NCI-H82 treated with DMSO at 0.1 percent for 48 hours (cell line): ENCODE measurements around the gene DNAJC24.

Experiments
- DNase-seq: peaks from one replicate; lab custom pipeline; 2025; ENCODE audit not compliant: unreplicated experiment; lab: John Stamatoyannopoulos, UW

DNAJC24 gene

DNA sequence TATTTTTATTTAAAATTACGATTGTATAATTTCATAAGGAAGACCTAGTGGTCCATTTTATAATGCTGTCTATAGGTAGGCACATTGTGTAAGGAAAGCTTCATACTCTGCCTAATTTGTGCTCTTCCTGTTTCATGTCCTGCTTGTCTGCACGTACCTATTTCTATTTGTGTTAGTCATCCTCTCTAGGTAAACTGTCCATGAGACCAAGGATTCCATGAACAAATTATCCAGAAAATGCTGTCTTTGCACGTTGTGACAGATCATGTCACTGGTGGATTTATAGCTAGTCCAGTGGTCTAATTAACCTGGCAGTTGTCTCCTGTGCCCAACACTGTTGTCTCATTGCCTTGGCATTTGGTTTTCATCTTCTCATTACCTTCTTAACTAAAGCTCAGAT lies 44.7 kb downstream of the DNAJC24 start:
- DNase-seq, result no peak

DNA sequence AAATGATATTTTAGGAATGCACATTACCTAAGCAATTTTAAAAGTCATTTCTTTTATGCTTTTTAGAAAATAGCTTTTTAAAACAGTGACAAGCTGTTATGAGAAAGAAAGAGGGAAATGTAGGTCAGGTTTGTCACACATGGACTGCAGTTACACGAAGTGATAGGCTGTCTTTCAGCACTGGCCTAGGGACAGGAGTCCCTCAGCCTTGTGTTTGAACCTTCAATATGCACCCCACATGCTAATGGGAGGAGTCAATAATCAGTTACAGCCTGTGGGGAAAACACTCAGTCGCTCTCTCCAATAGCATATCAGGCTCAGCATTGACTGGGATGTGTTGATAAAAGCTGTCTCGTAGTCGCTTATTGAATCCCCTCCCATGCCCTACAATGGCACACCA lies 45.8 kb downstream of the DNAJC24 start:
- DNase-seq, result no peak

DNA sequence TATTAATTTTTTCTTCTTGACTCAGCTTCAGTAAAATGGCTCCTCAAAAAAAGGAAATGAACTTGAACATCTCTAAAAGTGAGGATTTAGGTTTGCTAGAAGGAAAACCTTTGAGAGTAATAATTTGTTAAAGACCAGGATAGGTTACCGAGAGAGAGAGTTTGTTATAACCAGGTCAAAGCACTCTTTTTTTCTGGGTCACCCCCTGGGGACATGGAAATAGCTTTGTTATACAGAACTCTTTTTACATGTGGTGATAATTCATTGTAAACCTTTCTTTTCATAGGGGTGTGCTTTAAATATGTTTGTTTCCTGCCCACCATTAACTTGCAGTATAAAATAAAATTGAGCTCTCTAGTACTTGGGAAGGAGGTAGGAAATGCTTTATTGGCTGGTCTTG lies 47.7 kb downstream of the DNAJC24 start:
- no peak for DNase-seq

DNA sequence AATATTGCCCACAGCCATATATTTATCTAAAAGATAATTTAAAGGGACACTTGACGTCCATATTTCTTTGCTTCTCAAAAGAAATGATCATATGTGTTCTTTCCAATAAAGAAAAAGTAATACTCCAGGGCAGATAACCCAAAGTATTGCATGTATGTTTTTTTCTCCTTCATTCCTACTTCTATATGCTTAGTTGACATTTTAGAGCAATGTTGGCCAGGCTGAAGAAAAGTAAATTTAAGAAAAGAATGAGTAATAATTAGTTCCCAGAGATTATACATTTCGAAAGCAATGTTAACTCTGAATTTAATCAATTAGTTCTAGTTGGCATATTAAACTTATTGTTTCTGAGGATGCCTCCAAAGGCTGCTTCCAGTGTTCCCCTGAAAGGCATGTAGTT lies 48.2 kb downstream of the DNAJC24 start:
- no peak for DNase-seq

DNA sequence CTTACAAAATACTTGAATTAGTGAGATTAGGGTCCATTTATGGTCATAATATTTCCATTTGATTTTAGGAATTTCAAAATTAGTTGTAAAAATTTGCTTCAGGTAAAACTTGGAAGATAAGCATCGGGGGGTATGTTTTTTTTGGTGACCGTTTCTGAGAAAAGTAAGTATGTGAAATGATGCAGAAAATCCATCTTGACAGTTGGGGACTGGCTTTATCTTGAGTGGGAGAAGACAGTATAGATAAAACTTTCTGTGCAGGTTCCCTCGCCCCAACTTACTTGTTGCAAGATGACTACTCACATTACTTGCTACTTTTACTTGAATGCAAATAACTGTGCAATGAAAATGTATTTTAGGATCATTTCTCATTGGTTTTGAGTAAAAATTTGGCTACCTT lies 49.5 kb downstream of the DNAJC24 start:
- no peak for DNase-seq

DNA sequence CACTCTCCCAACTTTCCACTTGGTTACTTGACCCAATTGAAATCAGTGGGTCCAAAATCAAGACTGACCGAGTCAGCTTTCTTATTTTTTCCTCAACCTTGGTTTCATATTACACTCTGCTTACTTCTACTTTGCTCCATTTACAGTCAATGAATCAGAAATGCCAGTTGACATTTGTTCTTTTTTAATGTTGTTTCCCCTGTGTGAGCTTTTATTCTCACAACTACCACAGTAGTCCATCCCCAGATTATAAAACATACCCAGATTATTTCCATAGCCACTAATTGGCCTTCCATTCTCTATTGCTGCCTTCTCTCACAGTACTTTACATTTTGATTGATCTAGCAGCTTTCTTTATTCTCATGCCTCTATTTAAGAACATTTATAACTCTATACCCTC lies 50.0 kb downstream of the DNAJC24 start:
- no peak for DNase-seq

DNA sequence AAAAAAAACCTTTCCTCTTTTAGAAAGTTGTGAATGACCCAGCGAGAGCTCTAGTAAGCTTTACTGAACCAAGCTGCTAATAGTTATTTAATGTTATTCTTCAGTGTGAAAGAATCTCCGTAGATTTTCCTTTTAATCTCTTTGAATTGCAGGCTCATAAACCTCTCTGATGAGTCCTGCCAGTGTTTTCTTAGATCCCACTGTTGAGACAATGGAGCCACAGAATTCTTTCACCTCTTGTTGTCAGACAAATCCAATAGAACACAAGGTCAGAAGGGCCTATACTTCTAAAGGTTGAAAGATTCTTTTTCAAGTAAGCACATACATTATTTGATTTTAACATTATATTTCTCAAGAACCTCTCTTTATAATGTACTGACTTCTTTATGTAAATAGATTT lies 52.2 kb downstream of the DNAJC24 start:
- DNase-seq, result no peak

DNA sequence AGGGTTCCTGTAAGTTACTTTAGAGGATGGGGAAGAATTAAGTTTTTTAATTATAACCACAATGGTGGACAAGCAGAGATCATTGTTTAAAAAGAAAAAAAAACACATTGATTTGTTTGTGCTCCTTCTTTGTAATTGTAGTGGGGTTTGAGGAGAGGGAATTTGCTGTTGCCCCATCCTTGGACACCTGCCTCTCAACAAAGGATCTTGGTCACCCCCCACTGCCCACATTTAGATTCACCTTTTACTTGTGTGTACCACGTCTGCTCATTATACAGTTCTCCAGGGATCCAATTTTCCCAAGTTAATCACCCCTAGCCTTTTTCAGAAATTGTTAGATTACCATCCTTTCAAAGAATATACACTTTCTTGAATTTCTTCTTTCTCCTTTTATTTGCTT lies 53.0 kb downstream of the DNAJC24 start:
- DNase-seq, result no peak

DNA sequence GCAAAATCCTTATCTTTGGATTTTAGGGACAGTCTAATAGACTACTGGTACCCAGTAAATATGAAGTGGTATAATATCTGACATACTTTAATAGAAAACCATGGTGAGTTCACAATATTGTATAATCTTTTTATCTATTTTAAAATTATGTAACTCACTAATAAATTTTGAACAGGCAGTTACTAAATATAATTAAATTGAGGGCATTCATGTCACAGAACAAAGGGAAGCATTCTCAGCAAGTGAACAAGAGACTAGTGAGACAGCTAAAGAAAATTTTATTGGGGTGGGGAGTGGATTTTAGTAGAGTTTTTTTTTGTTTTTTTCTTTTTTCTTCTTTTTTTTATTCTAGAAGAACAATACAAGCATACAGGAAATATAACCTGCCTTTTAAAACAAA lies 55.0 kb downstream of the DNAJC24 start:
- no peak for DNase-seq

DNA sequence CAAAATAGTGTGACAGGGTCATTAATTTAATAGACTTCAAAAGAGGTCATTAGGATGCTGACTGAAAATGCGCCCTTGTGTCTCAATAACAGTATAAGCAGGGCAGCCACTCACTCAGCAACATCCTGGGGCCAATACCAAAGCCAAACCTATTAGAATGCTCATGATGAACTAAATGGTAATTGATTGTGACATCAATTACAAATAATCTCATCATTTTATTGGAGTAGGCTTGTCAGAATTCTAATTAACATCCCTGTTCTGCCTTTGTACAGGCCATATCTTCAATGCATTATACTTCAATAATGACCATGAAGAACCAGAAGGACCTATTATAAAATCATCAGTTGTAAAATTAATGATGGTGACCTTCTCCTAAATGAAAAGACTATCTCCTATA lies 64.2 kb downstream of the DNAJC24 start:
- DNase-seq, result no peak

DNA sequence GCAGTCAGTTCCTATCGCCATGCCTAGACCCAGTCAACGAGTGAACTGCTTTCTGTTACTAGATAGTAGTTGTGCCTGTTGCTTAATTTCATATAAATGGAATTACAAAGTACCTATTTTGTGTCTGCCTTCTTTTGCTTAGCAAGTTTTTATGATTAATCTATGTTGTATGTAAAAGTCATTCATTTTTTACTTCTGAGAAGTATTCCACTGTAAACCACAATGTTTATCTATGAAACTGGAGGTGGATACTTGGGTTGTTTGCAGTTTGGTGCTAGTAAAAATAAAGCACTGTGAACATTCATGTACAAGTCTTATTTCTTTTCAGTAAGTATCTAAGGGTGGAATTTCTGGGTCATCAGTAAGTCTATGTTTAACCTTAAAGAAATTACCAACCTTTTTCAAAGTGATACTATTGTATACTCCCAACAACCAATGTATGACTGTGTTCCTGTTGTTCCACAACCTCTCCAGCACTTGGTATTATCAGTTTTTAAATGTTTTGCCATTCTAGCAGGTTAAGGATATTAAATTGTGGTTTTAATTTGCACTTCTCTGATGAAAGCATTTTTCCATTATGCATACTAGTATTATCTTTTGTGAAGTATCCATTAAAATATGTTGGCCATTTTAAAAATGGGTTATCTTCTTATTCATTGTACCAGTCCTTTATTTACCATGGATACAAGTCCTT lies 68.2 kb downstream of the DNAJC24 start:
- DNase-seq, result no peak

DNA sequence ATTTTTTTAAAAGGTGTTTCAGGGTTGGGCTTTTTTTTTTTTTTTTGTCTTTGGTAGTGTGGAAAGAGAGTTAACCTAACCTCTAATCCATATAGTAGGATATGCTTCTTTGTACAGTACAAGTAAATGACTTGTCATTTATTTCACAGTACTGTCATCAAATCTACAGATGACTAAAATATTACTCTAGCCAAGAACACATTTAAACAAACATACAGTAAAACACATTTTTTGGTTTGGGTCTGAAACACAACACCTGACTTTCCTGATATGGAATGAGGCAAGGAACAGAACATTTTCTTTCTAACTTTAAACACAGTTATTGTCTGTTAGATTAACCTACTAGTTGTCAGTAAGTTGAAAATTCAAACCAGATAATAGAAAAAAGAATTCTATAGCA lies 71.6 kb downstream of the DNAJC24 start:
- no peak for DNase-seq

DNA sequence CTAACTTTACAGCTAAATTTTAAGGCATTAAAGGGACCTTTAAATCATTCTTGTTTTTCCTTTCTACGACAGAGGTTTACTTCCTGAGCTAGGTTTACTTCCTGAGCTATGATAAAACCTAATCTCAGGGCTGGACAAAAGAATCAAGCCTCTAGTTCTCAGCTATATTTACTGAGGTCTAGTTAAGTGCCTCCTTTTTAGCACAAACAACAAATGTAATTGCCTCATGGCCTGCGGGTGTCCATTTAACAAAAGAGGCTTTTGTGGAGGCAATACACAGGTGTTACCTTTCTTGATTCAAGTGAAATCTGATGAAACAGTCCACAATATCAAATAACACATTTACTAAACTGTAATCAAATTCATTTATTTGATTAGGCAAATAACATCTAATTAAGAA lies 72.4 kb downstream of the DNAJC24 start:
- no peak for DNase-seq

DNA sequence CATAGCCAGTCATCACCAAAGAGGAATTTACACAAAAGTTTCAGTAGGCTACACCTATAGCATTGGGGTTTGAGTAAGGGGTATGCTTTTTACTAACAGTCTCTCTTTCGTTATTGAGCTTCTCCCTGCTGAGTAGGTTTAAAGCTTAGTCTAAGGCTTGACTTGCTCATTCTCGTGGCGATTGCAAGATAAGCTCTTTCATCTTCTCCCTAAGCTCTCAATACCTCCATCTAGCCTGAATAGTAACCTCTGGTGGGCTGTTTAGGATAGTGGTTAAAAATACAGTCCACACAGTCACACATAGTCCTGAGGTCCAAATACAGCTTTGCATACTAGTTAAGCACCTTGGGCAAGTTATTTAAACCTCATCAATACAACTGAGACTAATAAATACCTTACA lies 74.1 kb downstream of the DNAJC24 start:
- DNase-seq, result no peak

DNA sequence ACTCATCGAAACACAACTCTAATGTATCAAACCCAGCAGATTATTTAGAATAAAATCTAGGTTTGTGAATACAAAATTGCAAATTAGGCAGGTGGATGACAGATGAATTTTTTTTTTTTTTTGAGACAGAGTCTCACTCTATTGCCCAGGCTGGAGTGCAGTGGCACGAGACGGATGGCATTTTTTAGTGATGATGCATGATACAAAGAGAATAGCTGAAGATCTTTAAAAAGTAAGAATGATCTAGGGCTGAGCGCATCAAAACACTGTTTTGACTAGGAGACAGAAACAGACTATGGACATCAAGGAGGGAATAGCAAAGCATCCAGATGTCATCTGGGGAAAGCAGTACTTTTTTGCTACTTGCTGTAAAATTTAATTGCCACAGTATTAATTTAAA lies 76.0 kb downstream of the DNAJC24 start:
- DNase-seq, result no peak

DNA sequence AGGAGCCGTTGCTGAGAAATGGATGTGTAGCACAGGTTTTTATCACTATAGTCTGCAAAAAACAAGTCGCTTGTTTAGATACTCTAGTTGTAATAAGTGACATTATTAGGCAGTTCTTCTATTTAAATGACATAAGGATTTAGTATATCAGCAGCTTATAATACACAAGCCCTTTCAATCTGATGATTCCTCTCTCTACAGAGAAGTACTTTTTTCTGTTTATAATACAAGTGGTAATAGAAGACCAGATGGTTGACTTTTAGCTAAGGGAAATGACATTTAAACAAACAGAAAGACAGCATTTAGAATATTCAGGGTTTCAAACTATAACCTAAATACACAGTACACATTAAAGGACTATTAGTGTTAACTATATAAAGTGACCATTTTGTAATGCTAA lies 79.4 kb downstream of the DNAJC24 start:
- DNase-seq, result no peak

DNA sequence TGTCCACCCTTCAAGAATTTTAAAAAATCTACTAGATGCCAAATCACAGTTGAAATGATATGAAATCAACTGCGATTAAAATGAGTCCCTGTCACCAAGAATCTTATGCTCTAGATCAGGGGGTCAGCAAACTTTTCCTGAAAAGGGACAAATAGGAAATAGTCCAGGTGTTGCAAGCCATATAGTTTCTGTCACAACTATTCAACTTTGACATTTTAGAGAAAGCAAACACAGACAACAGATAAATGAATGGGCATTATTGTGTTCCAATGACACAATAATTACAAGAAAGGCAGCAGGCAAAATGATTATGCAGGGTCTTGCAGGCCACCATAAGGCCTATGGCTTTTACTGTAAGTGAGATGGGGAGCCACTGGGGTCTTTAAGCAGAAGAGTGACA lies 81.2 kb downstream of the DNAJC24 start:
- DNase-seq, result no peak

DNA sequence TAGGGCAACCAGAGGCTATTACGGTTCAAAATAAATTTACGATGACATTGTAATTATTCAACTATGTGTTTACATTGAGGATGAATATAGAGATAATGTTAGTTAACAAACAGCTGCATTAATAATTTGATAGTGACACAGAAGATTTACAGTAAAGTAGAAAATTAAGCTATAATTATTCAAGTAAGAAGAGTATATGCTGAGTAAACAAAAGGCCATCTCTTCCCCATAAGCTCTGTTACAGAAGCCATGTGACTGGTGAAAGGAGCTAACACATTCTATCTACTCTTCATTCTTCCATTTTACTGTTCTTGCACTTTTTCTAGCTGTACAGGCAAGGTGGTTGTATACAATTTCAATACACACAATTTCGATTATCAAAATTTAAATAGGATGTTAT lies 85.5 kb downstream of the DNAJC24 start:
- DNase-seq, result no peak

DNA sequence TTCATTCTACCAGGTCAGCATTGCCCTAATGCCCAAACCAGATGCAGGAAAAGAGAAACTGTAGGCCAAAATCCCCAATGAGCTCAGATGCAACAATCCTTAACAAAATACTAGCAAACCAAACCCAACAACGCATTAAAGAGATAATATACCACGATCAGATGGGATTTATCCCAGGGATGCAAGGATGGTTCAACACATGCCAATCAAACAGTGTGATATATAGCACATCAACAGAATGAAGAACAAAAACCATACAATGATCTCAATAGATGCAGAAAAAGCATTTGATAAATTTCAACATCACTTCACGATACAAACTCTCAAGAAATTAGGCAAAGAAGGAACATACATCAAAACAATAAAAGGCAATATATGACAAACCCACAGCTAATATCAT lies 94.8 kb downstream of the DNAJC24 start:
- no peak for DNase-seq

DNA sequence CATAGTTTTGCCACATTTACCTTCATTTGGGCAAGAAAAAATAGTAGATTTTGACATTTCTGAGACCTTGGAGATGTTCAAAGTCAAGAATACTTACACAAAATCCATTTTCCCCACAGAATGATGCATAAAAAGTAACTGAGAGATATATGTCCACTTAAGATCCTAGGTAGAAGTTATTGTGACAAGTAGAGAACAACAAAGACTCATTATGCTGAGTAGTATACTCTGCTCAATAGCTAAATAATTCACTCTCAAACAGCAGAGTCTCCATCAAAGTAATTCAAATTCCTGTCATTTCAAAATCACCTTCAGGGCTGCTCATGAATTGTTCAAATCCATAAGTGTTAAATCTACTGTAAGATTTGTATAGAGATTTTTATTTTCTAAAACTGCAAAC lies 104.4 kb downstream of the DNAJC24 start:
- no peak for DNase-seq

DNA sequence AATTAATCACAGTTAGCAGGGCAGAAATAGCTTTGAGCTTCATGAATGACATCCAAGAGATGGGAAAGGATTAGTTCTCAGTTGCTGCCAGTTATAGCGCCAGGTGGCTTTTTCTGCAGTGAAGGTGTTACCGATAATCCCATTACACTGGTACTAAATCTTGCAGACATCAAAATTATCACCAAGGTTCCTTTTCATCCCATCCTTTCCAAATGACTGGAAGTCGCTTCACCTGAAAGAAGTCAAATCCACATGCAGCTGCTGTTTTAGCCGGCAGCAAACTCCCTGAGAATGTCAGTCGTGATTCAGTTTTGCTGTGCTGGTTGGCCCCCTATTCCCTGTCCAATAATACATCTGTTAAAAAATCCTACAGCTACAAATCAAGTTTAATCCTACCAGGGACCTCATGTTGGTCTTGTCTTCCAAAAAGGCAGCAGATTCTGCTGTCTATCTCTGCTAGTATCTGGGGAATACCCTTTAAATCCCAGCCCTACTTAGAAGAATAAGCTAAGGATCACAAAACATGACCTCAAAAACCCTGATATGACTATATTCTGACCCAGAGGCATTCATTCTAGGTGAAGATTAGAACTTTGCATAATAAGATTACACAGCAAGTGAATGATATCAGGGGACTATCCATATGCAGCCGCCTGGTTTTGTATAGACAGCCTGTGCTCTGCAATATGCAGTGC lies 108.0 kb downstream of the DNAJC24 start:
- DNase-seq, result peak; percentile 93

DNA sequence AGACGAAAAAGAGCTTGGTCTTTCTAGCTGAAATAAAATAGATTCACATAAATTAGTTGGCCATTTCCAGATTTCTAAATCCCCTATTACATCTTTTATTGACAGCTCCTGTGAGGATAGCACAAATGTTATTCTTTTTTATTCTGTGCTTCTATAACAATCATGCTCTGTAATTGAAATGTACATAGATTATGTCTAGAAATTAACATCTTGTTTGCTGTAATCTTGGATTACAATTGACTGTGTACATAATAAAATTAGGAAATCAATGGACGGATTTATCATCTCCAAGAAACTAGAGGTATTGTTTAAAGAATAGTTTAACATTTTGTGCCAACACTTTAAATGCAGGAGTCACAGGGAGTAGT lies 108.5 kb downstream of the DNAJC24 start:
- DNase-seq, result no peak

DNA sequence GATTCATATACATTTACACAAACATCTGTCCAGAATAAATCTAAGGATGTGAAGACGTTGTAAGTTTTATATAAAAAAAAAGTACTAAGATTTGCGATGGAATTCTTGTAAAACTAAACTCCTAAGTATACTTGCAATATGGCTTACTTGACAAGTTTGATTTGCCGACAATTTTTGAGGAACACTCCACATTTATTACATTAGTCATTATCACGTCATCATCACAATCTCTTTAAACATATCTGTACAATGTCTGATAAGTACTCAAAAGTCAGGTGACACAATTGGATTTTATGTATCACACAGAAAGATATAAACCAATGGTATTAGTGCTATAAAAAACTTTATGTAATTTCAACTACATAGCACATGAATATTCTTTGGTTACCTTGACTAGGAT lies 109.4 kb downstream of the DNAJC24 start:
- no peak for DNase-seq
